Ureter (tissue), 1 donor: Measurements from ENCODE around the gene ANKRD1. TPM values are rescaled to one million over a fixed set of nuclear protein-coding genes. Genes with fewer than 3 reads are reported as not detected.
"Not testable (repeated sequence)": the region's sequence is repeated elsewhere in the genome, so short reads cannot be mapped to it uniquely, and the experiment has no call there.

Experiments used
- DNase-seq: peaks from one replicate; pipeline ENCODE4 v3.0.0-alpha.2; 2020; ENCODE audit warnings: low spot score
- total RNA-seq: library from RNA; stranded (reverse); gene quantifications from one replicate; pipeline ENCODE4 v1.2.4, GENCODE V29; 2023
- donor health status: DM: yes; HTN: yes; CAD: no.

ANKRD1 gene
- total RNA-seq: 0.62 TPM

DNA sequence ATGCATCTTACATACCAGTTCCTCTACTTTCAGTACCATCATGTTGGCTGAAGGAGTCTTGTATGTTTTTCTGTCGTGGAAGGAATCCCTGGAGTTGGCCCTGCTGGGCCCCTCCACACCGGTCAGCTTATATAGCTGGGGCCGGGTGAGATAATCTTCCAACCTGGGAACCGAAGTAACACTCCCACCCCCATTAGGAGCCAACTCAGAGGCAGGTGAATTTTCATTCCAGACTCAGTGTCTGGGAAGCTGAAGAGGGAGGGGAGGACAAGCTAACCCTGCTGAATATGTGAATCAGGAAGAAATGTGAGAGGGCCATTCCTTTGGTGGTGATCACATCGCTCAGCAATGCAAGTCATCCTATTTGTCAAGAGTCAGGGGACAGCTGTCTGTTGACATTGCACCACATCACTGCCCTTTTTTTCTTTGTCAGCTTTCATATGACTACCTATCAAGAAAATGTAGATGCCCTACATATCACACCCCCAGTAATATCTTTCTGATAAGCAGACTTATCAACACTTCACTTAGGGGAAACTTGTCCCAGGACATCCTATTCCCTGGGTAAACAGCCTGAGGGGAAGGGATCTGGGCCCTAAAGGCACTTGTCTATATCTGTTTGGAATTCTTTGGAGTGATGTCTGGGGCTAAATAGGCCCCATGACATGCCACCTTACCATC is at the start of gene ANKRD1:
TSS of gene ANKRD1 (minus strand) at position 102 of the 681 bp plus-strand sequence. CDS start at position 42, 60 bp downstream.
- no peak for DNase-seq

DNA sequence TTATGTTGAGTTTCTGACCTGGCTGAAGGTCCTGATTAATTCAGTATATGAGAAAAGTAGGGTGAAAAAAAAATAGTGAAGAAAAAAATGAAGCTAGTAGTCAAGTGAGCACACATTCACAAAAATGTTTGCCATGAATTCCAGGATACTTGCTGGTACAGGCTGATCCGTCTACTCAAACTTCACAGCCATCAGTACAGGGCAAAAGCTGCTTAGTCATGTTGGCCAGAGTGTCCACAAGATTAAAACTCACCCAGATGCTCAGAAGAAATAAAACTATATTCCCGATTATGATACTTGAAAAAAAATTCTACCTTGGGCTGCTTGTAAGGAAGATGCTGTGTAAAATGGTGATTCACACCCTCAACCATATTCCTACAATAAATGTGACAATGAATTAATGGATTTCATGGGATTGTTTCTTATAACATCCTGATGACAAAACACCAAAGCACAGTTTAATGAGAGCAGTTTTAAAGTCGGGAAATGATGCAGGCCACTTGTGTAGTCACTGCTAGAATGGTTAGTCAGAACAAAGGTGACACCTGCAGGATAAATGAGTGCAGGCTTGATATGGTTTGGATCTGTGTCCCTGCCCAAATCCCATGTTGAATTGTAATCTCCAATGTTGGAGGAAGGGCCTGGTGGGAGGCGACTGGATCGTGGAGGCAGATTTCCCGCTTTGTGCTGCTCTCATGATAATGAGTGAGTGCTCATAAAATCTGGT is 49.2 kb upstream of the ANKRD1 start:
- no peak for DNase-seq

DNA sequence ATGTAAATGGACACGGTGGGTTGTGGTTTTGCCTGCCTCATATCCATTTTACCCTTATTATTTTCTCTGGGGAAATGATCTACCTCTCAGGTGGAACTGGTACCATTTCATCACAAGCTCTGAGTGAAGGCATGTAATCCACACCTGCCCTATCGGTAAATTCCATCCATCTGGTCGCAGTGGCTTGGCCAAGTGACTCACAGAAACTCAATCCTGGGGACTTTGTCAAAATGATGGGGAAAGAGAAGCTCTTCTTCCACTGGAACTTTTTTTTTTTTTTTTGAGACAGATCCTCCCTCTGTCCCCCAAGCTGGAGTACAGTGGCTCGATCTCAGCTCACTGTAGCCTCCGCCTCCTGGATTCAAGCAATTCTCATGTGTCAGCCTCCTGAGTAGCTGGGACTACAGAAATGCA is 48.2 kb upstream of the ANKRD1 start:
- DNase-seq: no peak

DNA sequence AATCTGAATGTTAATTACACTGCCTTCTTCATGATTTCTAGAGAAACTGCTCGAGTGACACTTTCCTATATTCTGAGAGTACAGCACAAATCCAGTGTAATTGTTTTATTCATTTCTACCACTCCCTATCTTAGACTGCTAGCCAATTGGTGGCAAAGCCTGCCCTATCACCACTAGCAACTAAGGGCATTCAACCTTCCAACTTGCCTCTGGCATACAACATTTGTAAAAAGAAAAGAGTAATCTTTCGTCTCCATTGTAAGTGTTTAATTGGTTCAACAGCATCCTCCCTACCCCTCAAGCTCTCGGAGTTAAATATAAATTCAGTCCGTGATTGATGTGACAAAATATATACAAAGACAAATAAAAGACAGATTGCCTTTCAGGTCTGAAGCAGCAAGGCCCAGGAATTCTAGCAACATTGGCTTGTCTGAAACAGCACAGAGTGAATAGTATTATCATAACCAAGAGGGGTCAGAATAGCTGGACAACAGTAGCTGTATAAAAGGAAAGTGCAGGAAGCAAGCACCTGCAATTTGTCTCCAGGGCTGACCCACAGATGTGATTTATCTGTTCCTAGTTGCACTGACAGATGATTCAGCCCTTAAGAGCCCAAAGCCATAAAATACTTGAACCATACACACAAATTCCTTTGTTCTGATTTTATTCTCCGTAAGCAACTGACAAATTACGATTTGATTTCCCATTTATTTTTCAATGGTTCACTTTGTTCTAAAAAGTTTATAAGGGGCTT is 47.6 kb upstream of the ANKRD1 start:
- DNase-seq: no peak

DNA sequence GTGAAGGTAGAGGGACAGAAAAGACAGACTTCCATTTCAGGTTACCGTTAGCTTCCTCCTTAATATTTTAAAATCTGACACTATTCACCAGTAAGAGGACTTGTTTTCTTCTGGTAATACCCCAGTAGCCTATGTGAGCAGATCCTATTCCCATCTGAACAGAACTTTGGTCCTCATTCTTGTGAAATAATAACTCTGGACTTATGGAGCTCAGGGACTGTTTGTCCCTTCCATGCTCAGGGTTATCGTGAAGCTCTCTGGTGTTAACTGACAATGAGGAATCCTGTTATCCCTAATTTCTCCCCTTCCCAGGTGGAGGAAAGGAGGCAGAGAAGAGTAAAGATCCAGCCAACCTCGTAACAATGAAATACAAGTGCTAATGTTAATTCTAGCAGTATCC is 47.0 kb upstream of the ANKRD1 start:
- no peak for DNase-seq

DNA sequence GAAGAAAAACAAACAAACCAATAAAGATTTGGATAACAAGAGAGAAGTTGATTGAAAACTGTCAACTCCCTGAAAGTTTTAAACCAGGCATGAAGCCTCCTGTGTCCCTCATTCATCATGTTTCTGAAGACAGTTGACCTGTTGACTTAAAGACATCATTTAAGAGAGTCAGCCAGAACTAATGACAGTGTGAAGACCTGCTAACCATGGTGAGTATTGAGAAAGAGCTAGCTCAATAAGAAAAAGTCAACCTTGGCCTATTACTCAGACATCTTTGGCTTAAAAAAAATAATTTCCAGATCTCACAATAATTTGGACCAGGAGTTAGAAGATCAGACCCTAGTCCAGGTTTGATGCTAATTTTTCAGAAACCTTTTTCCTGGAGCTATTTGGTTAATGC is 45.3 kb upstream of the ANKRD1 start:
- DNase-seq: no peak

DNA sequence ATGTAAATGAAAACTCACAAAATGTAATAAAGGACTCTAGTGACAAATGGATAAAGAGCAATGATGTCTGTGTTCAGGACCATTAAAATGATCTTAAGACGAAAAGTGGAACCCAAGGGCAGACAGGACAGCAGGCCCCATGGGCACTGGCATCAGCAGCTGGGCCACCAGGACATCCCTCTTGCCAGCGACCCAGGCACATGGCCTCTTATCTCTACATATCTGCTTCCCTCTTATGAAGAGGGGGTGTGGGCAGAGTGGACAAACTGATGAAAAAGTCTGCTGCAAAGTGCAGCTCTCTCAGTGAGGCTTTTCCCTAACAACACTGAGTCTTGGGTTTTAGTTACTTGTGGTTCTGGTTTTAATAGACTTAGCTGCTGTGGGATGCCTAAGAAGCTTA is 44.8 kb upstream of the ANKRD1 start:
- DNase-seq: no peak

DNA sequence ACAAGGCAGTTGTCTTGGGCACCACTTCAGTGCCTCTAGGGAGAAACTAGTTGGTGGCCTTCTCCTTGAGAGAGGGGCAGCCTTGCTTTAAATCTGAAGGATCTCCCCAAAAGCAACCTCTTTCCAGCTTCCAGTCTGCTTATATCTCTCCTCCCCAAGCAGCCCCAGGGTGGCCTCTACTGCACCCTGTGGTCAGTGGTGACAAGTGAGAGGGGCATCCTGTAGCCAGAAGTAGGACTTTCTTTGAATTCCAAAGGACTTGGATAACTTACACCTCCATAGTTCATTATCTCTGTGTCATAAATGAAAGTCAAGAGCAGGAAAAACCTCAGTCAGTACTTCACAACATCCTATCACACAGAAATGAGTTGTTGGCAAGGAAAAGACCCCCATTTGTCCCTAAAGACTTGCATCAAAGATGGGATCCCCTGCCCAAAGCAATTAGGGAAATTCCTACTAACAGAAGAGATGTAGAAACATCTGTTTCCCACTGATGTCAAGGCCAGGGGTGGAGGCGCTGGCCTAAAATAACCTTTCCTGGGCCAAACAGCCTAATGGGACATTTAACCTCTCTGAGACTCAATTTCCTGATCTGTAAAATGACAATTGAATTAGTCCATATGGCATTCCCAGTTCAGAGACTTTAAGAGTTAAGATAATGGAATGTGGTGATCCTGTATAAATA is 44.0 kb upstream of the ANKRD1 start:
- no peak for DNase-seq

DNA sequence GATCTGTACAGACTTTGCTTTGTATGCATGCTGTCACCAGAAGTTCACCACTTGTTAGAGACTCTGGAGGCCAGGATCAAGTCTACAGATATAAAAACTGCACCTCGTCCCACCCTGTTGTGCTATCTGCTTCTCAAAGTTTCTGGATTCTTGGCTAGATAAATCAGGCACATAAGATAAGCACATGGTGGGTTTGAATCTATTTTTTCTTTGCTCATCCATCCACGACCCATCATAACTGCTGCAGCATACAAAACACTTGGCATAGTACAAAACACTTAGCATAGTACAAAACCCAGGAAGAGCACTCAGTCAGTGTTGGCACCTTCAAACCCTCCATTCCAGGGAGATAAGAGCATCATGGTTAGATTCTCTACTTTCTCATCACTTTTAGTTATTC is 42.4 kb upstream of the ANKRD1 start:
- DNase-seq: no peak

DNA sequence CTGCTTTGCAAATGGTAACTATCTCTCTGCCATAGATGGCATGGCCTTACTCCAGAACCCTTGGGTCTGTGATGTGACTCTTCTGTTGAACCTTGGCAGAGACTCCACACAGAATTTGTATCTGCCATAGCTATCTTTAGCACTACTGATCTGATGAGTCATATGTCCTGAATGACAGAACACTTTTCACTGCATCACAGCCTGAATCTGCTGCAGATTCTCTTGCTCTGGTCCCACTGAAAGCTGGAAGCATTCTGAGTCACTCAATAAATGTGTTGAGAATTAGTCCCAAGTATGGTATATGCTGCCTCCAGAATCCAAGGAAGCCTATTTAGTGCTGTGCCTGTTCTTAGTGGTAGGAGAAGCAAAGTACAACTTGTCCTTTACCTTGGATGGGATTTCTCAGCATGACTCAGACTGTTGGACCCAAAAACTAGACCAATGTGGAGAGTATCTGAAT is 39.5 kb upstream of the ANKRD1 start:
- DNase-seq: no peak

DNA sequence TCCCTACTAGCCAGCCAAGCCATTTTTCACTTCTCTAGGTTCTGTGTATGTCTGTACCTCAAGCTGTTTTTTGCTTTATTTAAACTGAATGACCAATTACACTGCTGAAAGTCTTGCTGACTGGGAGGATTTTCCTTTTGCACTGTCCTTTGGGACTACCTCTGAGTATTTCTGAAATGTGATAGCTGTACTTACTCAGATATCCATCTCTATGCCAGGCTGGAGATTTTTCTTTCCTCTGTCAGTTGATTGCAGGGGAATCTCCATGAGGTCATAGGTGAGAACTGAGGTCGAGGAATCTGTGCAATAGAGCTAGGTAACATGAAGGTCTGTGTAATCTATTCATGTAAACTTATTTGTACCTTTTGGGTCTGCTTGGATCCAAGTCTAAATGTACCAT is 38.9 kb upstream of the ANKRD1 start:
- DNase-seq: no peak

DNA sequence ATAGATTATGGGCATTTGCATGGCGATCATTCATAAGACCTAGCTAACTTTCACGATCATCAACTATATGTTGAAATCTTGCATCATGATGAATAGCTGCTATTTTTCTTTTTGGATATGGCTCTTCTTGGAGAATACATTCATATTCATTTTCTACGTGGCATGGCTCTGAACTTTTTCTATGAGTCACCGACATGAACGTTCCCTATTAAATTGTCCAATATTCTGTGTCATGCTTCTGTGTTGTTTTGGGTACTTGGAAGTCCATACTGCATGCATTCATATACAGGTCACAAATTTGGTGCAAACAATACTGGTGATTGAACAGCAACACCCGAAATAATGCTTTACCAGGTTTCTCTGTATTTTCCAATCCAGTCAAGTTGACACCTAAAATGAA is 37.9 kb upstream of the ANKRD1 start:
- DNase-seq: no peak

DNA sequence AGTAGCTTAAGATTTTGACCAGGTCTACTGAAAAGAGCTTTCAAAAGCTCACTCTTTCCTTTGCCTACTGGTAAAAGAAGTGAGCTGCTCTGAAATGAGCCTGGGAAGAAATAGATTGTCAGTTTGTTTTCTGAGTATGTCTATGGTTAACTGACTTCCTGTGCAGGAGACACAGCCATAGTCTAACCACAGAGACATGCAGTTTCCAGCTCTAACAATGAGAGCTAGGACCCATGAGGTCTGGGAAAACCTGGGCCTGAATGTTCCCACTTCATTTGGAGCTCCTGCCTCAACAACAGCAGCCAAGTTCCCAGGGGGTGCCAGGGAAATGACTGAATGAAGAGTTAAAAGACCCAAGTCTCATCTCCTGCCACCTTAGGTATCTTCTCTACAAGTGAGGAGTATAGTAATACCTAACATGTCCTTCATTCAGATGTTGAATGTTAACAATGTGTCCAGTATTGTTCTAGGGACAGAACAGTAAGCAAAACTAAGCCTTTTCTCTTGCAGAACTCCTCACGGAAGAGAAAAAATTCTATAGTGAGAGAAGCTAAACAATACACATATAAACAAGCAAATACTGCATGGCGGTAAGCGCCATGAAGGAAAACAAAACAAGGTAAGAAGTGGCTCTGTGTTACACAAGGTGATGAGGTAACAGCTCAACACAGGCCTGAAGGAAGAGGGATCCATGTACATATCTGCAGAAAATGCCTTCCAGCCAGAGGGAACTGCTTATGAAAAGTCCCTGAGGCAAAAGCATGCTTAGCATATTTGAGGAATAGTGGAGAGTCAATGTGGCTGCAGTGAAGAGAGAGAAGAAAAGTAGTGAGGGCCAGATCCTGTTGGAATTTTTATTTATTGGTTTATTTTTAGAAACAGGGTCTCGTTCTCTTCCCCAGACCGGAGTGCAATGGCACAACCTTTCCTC is 26.4 kb upstream of the ANKRD1 start:
- no peak for DNase-seq

DNA sequence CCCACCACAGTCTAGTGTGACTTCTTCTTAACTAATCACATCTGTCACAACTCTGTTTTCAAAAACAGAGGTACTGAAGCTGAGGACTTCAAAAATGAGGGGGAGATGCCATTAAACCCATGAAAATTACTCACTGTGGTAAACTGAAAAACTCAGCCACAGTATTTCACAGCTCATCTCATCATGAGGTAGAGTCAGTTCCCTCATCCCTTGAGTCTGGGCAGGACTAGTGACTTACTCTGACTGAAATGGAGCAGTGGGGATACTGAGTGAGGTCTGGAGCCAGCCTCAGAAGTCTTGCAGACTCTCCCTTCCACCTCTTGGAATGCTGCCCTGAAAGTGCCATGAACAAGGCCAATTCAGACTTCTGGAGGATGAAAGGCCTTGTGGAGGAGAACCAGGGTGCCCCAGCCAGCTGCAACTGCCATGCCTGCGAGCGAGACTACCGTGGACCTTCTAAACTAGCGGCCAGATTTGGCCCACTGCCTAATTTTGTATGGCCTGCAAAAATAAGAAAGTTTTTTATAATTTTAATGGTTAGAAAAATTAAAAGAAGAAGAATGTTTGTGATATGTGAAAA is 24.7 kb upstream of the ANKRD1 start:
- no peak for DNase-seq

DNA sequence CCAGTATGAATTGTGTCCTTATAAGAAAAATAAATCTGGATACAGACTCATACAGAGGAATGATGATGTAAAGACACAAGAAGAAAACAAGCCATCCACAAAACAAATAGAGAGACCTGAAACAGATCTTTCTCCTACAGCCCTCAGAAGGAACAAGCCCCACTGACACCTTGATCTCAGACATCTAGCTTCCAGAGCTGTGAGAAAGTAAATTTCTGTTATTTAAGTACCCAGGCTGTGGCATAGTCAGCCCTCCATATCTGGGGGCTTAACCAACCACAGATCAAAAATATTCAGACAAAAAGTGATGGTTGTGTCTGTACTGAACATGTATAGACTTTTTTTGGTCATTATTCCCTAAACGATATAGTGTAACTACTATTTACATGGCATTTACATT is 23.9 kb upstream of the ANKRD1 start:
- DNase-seq: no peak

DNA sequence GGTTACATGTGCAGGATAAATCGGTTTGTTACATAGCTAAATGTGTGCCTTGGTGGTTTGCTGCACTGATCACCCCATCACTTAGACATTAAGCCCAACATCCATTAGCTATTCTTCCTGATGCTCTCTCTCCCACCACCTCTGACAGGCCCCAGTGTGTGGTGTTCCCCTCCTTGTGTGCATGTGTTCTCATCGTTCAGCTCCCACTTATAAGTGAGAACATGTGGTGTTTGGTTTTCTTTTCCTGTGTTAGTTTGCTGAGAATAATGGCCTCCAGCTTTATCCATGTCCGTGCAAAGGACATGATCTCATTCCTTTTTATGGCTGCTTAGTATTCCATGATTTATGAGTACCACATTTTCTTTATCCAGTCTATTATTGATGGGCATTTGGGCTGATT is 22.1 kb upstream of the ANKRD1 start:
- DNase-seq: not testable (repeated sequence)

DNA sequence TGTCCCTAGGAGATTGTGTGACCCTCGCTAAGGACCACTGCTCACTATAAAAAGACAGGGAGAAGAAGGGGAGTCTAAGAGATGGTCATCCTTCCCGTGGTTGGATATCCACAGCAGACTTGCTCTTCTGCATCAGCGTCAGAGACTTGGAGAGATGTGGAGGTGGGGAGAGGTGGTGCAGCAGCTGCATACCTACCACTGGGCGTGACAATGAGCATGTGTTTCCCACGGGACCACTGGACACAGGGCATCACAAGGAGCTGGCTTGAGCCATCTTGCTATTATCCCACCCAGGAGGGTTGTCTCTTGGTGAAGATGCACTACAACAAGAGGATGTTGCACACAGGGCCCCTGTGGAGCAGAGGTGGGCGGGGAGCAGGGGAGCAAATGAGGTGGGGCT is 18.8 kb upstream of the ANKRD1 start:
- DNase-seq: no peak

DNA sequence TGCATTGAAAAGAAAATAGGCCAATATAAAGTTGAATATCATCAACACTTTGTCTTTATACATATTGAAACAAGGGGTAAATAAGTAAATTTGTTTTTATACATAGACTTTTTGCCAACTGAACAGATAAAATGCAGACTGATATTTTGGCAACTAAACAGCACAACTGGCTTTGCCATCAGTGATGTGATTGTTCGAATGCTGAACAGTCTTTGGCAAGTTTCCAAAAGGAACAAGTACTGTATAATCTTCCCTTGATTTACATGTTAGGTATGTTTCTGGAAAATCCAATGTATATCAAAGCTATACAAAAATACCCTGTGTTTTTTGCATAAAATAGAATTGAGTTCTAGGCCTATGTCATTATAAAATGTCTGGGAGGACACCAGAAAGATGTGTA is 18.2 kb upstream of the ANKRD1 start:
- DNase-seq: no peak

DNA sequence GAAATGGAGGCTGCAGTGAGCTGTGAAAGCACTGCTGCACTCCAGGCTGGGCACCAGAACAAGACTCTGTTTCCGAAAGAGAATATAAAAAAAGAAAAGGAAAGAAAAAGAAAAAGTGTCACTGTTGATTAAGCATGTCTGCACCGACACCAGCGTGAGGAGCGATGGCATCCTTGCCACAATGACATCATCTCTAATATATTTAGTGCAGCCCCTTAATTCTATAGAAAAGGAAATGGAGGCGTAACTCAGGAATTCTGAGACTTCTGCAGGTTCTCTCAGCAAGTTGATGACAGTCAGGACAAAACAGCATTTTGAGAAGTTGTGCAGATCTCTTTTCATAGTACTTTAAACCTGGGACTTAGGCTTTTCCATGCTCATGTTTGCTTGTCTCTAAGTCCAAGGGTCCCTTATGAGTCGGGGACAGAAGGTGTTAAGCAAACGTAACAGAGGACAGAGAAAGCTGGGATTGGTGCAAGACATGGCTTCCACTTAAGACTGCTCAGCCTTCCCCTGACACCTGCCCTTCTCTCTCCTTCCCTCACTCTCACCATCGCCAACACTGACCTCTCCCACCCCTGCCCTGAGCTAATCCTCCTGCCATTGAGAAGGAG is 16.9 kb upstream of the ANKRD1 start:
- DNase-seq: no peak

DNA sequence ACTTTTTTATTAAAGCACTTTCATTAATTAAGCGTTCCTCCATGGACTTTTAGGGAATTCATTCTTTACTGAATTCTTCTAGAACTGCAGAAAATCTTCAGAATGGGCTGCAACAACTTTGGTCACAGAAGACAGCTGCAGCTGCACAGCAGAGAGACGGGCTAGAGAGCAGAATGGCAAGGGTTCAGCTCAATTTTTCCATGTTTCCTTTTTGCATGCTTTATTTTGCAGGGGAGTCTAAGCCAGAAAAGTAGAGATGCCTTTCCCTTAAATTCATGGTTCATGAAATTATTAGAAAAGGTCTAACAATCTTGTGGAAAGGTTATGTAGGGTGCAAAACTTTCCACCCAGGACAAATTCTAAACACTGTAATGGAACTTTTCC is 15.4 kb upstream of the ANKRD1 start:
- DNase-seq: no peak
